Measurements from ENCODE around the gene TRAM2.

Gene TRAM2

GRCh38 chr6:52573295-52573694, 3.6 kb downstream of the TRAM2 start:
- Histone ChIP-seq H3K27me3 (no peaks in the 10 kb centered on the region), H3K4me1 (ENCODE audit: control insufficient read depth in 1 of 2, insufficient read depth in 1 of 2, low read depth in 1 of 2, low read length in 1 of 2) (peaks cover 28 to 31% of the 10 kb centered on the region in 2 experiments), H3K9me3 (no peaks in the 10 kb centered on the region), H3K36me3 (no peaks in the 10 kb centered on the region), H3K27ac (no peak overlapping the region), H3K4me3 (ENCODE audit: low read depth in 1 of 2, low read length in 1 of 2) (no peak overlapping the region)
- TF ChIP-seq CTCF (IDR thresholded peaks at IDR 0.05) = no peak

DNA sequence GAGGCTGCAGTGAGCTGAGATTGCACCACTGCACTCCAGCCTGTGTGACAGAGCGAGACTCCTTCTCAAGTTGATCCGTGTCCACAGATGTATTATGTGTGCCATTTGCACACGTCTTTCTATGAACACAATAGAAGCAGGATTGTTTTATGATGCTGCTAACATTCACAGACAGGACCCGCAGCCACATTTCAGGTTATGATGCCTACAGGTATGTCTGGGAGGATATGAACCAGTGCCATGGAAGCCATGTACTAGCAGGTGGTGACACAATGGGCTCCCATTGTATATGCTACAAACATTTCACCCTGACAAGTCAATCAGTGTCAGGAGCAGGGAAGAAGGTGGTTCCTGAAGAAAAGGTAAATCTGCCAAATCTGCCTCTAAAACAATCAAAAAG, 4.3 kb downstream of the TRAM2 start:
- peaks cover 22 to 26% of the 10 kb centered on the region in 2 experiments for H3K4me1 ChIP-seq (ENCODE audit: control insufficient read depth in 1 of 2, insufficient read depth in 1 of 2, low read depth in 1 of 2, low read length in 1 of 2)
- no peak for TF ChIP-seq CTCF (IDR thresholded peaks at IDR 0.05)
- no peak overlapping the region for H3K4me3 ChIP-seq (ENCODE audit: low read depth in 1 of 2, low read length in 1 of 2)
- no peak overlapping the region for H3K27ac ChIP-seq
- no peaks in the 10 kb centered on the region for H3K9me3 ChIP-seq
- no peaks in the 10 kb centered on the region for H3K36me3 ChIP-seq
- H3K27me3 ChIP-seq = no peaks in the 10 kb centered on the region

- H3K4me1 ChIP-seq (ENCODE audit: control insufficient read depth in 1 of 2, insufficient read depth in 1 of 2, low read depth in 1 of 2, low read length in 1 of 2) = peaks cover 13 to 19% of the 10 kb centered on the region in 2 experiments
- no peak overlapping the region for H3K4me3 ChIP-seq (ENCODE audit: low read depth in 1 of 2, low read length in 1 of 2)
- TF ChIP-seq CTCF (IDR thresholded peaks at IDR 0.05) = no peak
- no peak overlapping the region for H3K27ac ChIP-seq
- no peaks in the 10 kb centered on the region for H3K9me3 ChIP-seq
- no peaks in the 10 kb centered on the region for H3K27me3 ChIP-seq
- no peaks in the 10 kb centered on the region for H3K36me3 ChIP-seq
These were observed 5.6 kb downstream of the TRAM2 start for GRCh38 chr6:52571099-52571755.

GRCh38 chr6:52570291-52570700, 6.6 kb downstream of the TRAM2 start:
- H3K36me3 ChIP-seq = no peaks in the 10 kb centered on the region
- TF ChIP-seq CTCF (IDR thresholded peaks at IDR 0.05) = no peak
- no peak overlapping the region for H3K4me3 ChIP-seq (ENCODE audit: low read depth in 1 of 2, low read length in 1 of 2)
- H3K4me1 ChIP-seq (ENCODE audit: control insufficient read depth in 1 of 2, insufficient read depth in 1 of 2, low read depth in 1 of 2, low read length in 1 of 2) = peaks cover 9 to 10% of the 10 kb centered on the region in 2 experiments
- no peaks in the 10 kb centered on the region for H3K27me3 ChIP-seq
- no peaks in the 10 kb centered on the region for H3K9me3 ChIP-seq
- H3K27ac ChIP-seq = no peak overlapping the region

GRCh38 chr6:52568320-52568719, 8.5 kb downstream of the TRAM2 start:
- Histone ChIP-seq H3K4me3 (ENCODE audit: low read depth in 1 of 2, low read length in 1 of 2) (no peak overlapping the region), H3K9me3 (no peaks in the 10 kb centered on the region), H3K36me3 (no peaks in the 10 kb centered on the region), H3K4me1 (ENCODE audit: control insufficient read depth in 1 of 2, insufficient read depth in 1 of 2, low read depth in 1 of 2, low read length in 1 of 2) (no peaks in the 10 kb centered on the region), H3K27ac (no peak overlapping the region), H3K27me3 (no peaks in the 10 kb centered on the region)
- TF ChIP-seq CTCF (IDR thresholded peaks at IDR 0.05) = no peak

Measured in neutrophil (primary cell).